Activated T-helper 1 cell treated with anti-CD3 and anti-CD28 coated beads, Interleukin-12 subunit alpha, Interleukin-12 subunit beta, Interleukin-2, Interleukin-4 antibody, amounts not matched to agents 30 ng/mL and 10 ng/mL and 1 ng/mL, durations not matched to agents 14 hours and 24 hours and 36 hours (primary cell): ENCODE data around the gene TRAPPC1. TPM values are rescaled to one million over a fixed set of nuclear protein-coding genes. Genes with fewer than 3 reads are reported as not detected.
A peak's percentile ranks its signal among the peaks of the same experiment; 100 is the strongest.

ENCODE experiments used
- DNase-seq: peaks from one replicate; pipeline ENCODE4 v3.0.0; 2021; ENCODE audit warnings: low spot score
- H3K27ac Mint-ChIP-seq: one replicate; pipeline ENCODE4 v1.8.0; 2021; ENCODE audit warnings: mild to moderate bottlenecking, mixed read lengths
- H3K27me3 Mint-ChIP-seq: one replicate; pipeline ENCODE4 v1.8.0; 2022; ENCODE audit warnings: mild to moderate bottlenecking, moderate library complexity, mixed read lengths; ENCODE audit not compliant: insufficient read depth
- H3K36me3 Mint-ChIP-seq: one replicate; pipeline ENCODE4 v1.8.0; 2021; ENCODE audit warnings: low read depth, mixed read lengths
- H3K4me1 Mint-ChIP-seq: one replicate; pipeline ENCODE4 v1.8.0; 2021; ENCODE audit warnings: low read depth, mixed read lengths
- H3K4me3 Mint-ChIP-seq: one replicate; pipeline ENCODE4 v1.8.0; 2021; ENCODE audit warnings: mild to moderate bottlenecking, moderate library complexity, mixed read lengths
- H3K9me3 Mint-ChIP-seq: one replicate; pipeline ENCODE4 v1.8.0; 2021; ENCODE audit warnings: mixed read lengths
- intact Hi-C: fragments of 100-400 bp; cut with micrococcal nuclease; formaldehyde crosslinking; loops from one replicate; pipeline ENCODE4 v1.15.1; 2024
- total RNA-seq: library from RNA; stranded (reverse); gene quantifications from 2 replicates; pipeline ENCODE4 v1.2.3, GENCODE V29; 2022

Gene TRAPPC1
- total RNA-seq, 1 donor from 2014 or later, result 153 TPM

GRCh38 chr17:7932483-7932891, 741 bp upstream of the TRAPPC1 start:
- H3K27ac Mint-ChIP-seq, result peak overlapping the region; percentile 99
- peaks cover 42% of the 10 kb centered on the region for H3K4me1 Mint-ChIP-seq
- H3K36me3 Mint-ChIP-seq, result peaks cover 22% of the 10 kb centered on the region
- peak; percentile 16 for DNase-seq
- H3K9me3 Mint-ChIP-seq, result no peaks in the 10 kb centered on the region
- H3K4me3 Mint-ChIP-seq, result peak overlapping the region; percentile 99
- H3K27me3 Mint-ChIP-seq, result no peaks in the 10 kb centered on the region
- intact Hi-C loops, result loop anchor here (1.0 to 5.0 kb wide), 11 partner anchors 17 to 530 kb away; partner anchors contain the start of genes KDM6B, NAA38, RPL26 and TMEM256

GRCh38 chr17:7930841-7931631, 710 bp downstream of the TRAPPC1 start:
- peak overlapping the region; percentile 64 for H3K27ac Mint-ChIP-seq
- no peak for DNase-seq
- peaks cover 19% of the 10 kb centered on the region for H3K36me3 Mint-ChIP-seq
- peak overlapping the region; percentile 99 for H3K4me3 Mint-ChIP-seq
- H3K27me3 Mint-ChIP-seq, result no peaks in the 10 kb centered on the region
- H3K4me1 Mint-ChIP-seq, result peaks cover 42% of the 10 kb centered on the region
- intact Hi-C loops, result loop anchor here (1.0 to 5.0 kb wide), 3 partner anchors 9 to 529 kb away; partner anchors contain the start of genes TMEM256 and WRAP53
- H3K9me3 Mint-ChIP-seq, result no peaks in the 10 kb centered on the region

DNA sequence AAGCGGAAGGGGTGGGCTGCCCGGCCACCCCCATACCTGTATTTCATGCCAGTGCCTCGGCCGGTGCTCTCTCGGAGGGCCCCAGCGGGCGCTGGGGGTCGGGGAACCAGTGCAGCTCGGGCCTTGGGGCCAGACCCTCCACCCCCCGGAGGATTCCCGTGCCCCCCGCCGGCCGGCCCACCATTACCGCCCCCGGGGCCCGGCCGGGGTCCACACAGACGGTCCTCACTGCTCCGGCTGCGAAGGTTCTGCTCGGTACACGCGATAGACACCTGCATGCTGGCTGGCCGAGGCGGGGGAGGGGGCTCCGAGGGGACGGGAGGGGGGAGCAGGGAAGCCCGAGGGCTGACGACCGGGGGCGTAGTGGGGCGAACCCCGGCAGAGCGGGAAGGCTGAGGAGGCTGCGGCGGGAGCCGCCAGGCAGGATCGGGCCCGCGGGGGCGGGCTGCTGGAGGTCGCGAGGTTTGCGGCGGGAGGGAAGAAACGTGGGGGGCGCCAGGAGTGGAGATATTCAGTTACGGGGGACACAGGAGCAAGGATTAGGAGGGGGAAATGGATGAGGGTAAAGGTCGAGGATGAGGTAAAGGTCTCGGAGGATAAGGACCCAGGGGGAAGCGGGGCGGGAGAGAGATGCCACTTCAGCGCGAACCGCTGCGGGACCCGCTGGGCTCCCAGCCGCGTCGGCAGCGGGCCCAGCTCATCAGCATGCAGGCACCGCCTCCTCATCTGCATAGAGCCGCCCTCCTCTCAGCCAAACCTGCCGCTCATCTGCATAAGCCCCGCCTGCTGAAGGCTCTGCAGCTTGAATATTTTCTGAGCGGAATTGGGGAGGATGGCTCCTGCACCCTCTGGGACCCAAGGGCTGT, 2.4 kb downstream of the TRAPPC1 start, which contains the start of gene KCNAB3:
Gene KCNAB3, minus strand, starts transcription at position 699 of the 866 bp plus-strand sequence. Its CDS starts 421 bp downstream, at position 278.
- H3K36me3 Mint-ChIP-seq, result peaks cover 11% of the 10 kb centered on the region
- intact Hi-C loops, result loop anchor here (5.0 kb wide), 1 partner anchor 527 kb away; the partner anchor contains the start of gene TMEM256
- no peaks in the 10 kb centered on the region for H3K27me3 Mint-ChIP-seq
- no peaks in the 10 kb centered on the region for H3K9me3 Mint-ChIP-seq
- DNase-seq, result peak; percentile 45
- peak within 1 kb of the TSS; percentile 99 for H3K4me3 Mint-ChIP-seq
- peaks cover 36% of the 10 kb centered on the region for H3K4me1 Mint-ChIP-seq
- H3K27ac Mint-ChIP-seq, result peak within 1 kb of the TSS; percentile 64

DNA sequence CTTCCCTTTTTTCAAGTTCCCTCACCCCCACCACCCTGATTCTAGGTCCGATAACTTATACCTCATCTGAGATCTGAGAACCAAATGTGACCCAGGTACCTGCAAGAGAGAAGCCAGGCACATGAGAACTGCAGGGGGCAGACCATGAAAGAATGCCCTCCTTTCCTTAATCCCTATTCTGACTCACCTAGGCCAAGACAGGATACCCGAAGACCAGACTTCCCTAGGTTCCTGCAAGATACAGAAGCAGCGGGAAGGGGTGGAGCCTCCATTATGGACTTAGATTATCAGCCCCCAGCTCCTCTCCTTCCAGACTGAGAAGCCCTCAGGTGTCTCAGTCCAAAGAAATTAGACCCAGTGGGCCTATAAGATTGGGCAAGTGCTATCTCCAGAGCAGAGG, 4.2 kb downstream of the TRAPPC1 start:
- Mint-ChIP-seq H3K4me1 (peaks cover 23% of the 10 kb centered on the region), H3K27me3 (no peaks in the 10 kb centered on the region), H3K4me3 (no peak overlapping the region), H3K27ac (peak overlapping the region; percentile 35), H3K9me3 (no peaks in the 10 kb centered on the region), H3K36me3 (peaks cover 10% of the 10 kb centered on the region)
- intact Hi-C loops, result no loop called here
- DNase-seq, result no peak

- peak overlapping the region; percentile 59 for H3K27ac Mint-ChIP-seq
- intact Hi-C loops, result loop anchor here (1.0 kb wide), 1 partner anchor 8 kb away; the partner anchor contains the start of gene TRAPPC1
- peak; percentile 76 for DNase-seq
- H3K36me3 Mint-ChIP-seq, result peaks cover 8% of the 10 kb centered on the region
- no peaks in the 10 kb centered on the region for H3K9me3 Mint-ChIP-seq
- H3K27me3 Mint-ChIP-seq, result no peaks in the 10 kb centered on the region
- peaks cover 13% of the 10 kb centered on the region for H3K4me1 Mint-ChIP-seq
- H3K4me3 Mint-ChIP-seq, result peak overlapping the region; percentile 70
Measured at GRCh38 chr17:7922845-7923628, 8.7 kb downstream of the TRAPPC1 start.

DNA sequence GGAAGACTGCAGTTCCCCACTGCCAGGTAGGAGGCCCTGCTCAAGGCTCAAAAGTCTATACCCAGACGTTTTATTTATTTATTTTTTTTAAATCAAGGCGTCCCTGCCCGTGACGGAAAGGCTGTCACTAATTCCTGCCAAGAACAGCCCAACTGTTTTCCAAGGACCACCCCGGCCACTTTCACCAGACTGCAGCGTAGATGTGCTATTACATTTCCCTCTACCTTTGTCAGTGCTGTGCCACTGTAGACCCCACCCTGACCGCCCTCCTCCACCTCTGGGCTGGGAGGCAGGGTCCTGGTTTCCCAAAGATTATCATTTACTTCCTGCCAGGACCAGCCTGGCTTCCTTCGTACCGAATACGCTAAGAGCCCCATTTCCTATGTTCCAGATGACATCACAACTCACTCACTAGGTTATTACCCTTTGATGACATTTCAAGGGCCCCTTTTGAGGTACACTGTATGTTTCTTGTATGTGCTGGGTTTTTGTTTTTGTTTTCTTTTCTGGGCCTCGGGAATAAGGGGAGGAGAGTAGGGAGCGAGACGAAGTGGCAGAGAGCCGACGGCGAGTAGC, 9.4 kb downstream of the TRAPPC1 start:
- Mint-ChIP-seq H3K9me3 (no peaks in the 10 kb centered on the region), H3K36me3 (peaks cover 4% of the 10 kb centered on the region), H3K4me3 (peak overlapping the region; percentile 70), H3K4me1 (peaks cover 13% of the 10 kb centered on the region), H3K27ac (peak overlapping the region; percentile 59), H3K27me3 (no peaks in the 10 kb centered on the region)
- intact Hi-C loops, result loop anchor here (1.0 kb wide), 1 partner anchor 9 kb away; the partner anchor contains the start of gene TRAPPC1
- DNase-seq, result no peak

GRCh38 chr17:7916808-7917207, 14.9 kb downstream of the TRAPPC1 start:
- Mint-ChIP-seq H3K27ac (peak overlapping the region; percentile 61), H3K36me3 (peaks cover 14% of the 10 kb centered on the region), H3K4me1 (peaks cover 34% of the 10 kb centered on the region), H3K4me3 (peak overlapping the region; percentile 73), H3K9me3 (no peaks in the 10 kb centered on the region), H3K27me3 (no peaks in the 10 kb centered on the region)
- no peak for DNase-seq
- intact Hi-C loops, result no loop called here

DNA sequence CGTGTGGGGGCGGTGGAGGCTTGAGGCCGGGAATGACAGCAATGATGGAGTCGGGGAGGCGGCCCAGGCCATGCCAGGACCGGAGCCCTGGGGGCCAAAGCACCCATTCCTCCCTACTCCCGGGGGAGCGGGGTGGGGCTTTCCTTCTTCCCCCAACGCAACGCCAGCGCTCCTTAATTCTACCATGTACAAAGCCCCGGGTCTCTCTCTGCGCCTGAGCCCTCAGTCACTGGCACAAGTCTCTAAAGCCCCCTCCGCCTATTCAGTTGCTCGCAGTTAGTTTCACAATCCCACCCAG, 15.4 kb downstream of the TRAPPC1 start:
- no peak for DNase-seq
- H3K36me3 Mint-ChIP-seq, result peaks cover 16% of the 10 kb centered on the region
- H3K4me3 Mint-ChIP-seq, result peak overlapping the region; percentile 73
- H3K27ac Mint-ChIP-seq, result peak overlapping the region; percentile 61
- intact Hi-C loops, result no loop called here
- H3K27me3 Mint-ChIP-seq, result no peaks in the 10 kb centered on the region
- no peaks in the 10 kb centered on the region for H3K9me3 Mint-ChIP-seq
- peaks cover 33% of the 10 kb centered on the region for H3K4me1 Mint-ChIP-seq

GRCh38 chr17:7915611-7916384, 15.9 kb downstream of the TRAPPC1 start, which contains the start of gene RNF227:
Gene RNF227 (minus strand): TSS chr17:7916289. CDS start chr17:7916195, 94 bp downstream.
- H3K36me3 Mint-ChIP-seq, result peaks cover 19% of the 10 kb centered on the region
- H3K4me1 Mint-ChIP-seq, result peaks cover 33% of the 10 kb centered on the region
- no peaks in the 10 kb centered on the region for H3K27me3 Mint-ChIP-seq
- DNase-seq, result peak; percentile 77
- peak within 1 kb of the TSS; percentile 92 for H3K4me3 Mint-ChIP-seq
- no peaks in the 10 kb centered on the region for H3K9me3 Mint-ChIP-seq
- intact Hi-C loops, result loop anchor here (1.0 to 2.0 kb wide), 4 partner anchors 17 to 71 kb away; partner anchors contain the start of gene CNTROB
- H3K27ac Mint-ChIP-seq, result peak within 1 kb of the TSS; percentile 96

DNA sequence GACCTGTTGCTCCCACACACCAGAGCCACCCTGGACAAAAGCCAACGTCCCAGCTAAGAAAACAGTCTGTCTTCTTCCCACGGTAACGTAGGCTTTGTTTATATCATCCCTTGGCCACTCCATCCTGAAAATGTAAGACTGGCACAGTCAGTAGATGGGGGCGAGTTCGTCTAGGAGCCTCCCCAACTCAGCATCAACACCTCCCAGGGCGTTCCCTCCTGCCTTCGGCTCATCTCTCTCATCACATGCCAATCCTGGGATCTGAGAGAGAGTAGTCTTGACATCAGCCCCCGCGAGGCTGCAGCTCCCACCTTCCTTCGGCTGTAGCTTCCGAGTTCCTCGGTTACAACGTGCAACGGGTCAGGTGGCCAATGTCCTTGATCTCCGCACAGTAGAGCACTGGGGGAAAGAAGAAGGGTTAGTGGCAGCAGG, 16.6 kb downstream of the TRAPPC1 start:
- Mint-ChIP-seq H3K27ac (peak overlapping the region; percentile 96), H3K4me1 (peaks cover 33% of the 10 kb centered on the region), H3K36me3 (peaks cover 24% of the 10 kb centered on the region), H3K4me3 (peak overlapping the region; percentile 92), H3K27me3 (no peaks in the 10 kb centered on the region), H3K9me3 (no peaks in the 10 kb centered on the region)
- intact Hi-C loops, result loop anchor here (1.0 to 2.0 kb wide), 4 partner anchors 17 to 71 kb away; partner anchors contain the start of gene CNTROB
- DNase-seq, result no peak

GRCh38 chr17:7912927-7913524, 18.7 kb downstream of the TRAPPC1 start:
- no peaks in the 10 kb centered on the region for H3K27me3 Mint-ChIP-seq
- intact Hi-C loops, result loop anchor here (1.0 kb wide), 5 partner anchors 51 to 144 kb away; partner anchors contain the start of gene NAA38
- H3K9me3 Mint-ChIP-seq, result no peaks in the 10 kb centered on the region
- peak; percentile 49 for DNase-seq
- peaks cover 33% of the 10 kb centered on the region for H3K4me1 Mint-ChIP-seq
- H3K4me3 Mint-ChIP-seq, result peak overlapping the region; percentile 75
- peaks cover 40% of the 10 kb centered on the region for H3K36me3 Mint-ChIP-seq
- H3K27ac Mint-ChIP-seq, result peak overlapping the region; percentile 45
